SK-N-SH (cell line): Measurements from ENCODE around the gene HAGH.

Experiments
- CTCF ChIP-seq: fragments of 200-600 bp; sonication (generic); IDR thresholded peaks from 2 replicates; pipeline ENCODE4 v1.6.1; 2017; ENCODE audit warnings: antibody characterized with exemption, mild to moderate bottlenecking, moderate library complexity
- ELF1 ChIP-seq: IDR thresholded peaks from 2 replicates; pipeline ENCODE4 v1.4.0; 2012
- EP300 ChIP-seq, 2 experiments: IDR thresholded peaks; 2 replicates each; pipeline versions ENCODE4 v1.4.0 to v1.6.1; 2012; ENCODE audit warnings: borderline replicate concordance in 1 of 2, low read depth in 1 of 2, low read length in 1 of 2
- MXI1 ChIP-seq: IDR thresholded peaks from 2 replicates; pipeline ENCODE4 v1.6.1; 2012; ENCODE audit warnings: mild to moderate bottlenecking, low read depth, low read length, improper control_type of control experiment
- NFIC ChIP-seq: IDR thresholded peaks from 2 replicates; pipeline ENCODE4 v1.4.0; 2012; ENCODE audit warnings: borderline replicate concordance
- POLR2AphosphoS5 ChIP-seq: IDR thresholded peaks from 2 replicates; pipeline ENCODE4 v1.6.1; 2012; ENCODE audit warnings: low read depth, low read length
- REST ChIP-seq: IDR thresholded peaks from 2 replicates; pipeline ENCODE4 v1.6.1; 2012; ENCODE audit warnings: mild to moderate bottlenecking, low read depth, low read length, moderate library complexity
- RFX5 ChIP-seq: IDR thresholded peaks from 2 replicates; pipeline ENCODE4 v1.6.1; 2012; ENCODE audit warnings: mild to moderate bottlenecking, improper control_type of control experiment, low read length
- TAF1 ChIP-seq: IDR thresholded peaks from 2 replicates; pipeline ENCODE4 v1.6.1; 2012; ENCODE audit warnings: low read depth, mild to moderate bottlenecking, low read length, moderate library complexity, borderline replicate concordance
- TCF12 ChIP-seq: IDR thresholded peaks from 2 replicates; pipeline ENCODE4 v1.4.0; 2012

GRCh38 chr16:1776672-1776955 is 50.0 kb downstream of the HAGH start:
- TF ChIP-seq REST (no peak), EP300 (IDR thresholded peaks at IDR 0.05; ENCODE audit: borderline replicate concordance in 1 of 2, low read depth in 1 of 2, low read length in 1 of 2) (no peak), NFIC (no peak), CTCF (no peak), POLR2AphosphoS5 (no peak), TAF1 (no peak), TCF12 (no peak), ELF1 (no peak), MXI1 (no peak), RFX5 (no peak)
